Neural cell (in vitro differentiated cells): ENCODE results near the gene SKP1. TPM values are rescaled to one million over a fixed set of nuclear protein-coding genes. Genes with fewer than 3 reads are reported as not detected.

Experiments
- H2AFZ ChIP-seq: fragments of 200-600, 300-800 bp; sonication (generic), shearing (Covaris generic); 2 replicates; pipeline ENCODE4 v1.6.0; 2014; ENCODE audit warnings: low read depth, mild to moderate bottlenecking, antibody characterized with exemption, low read length, moderate library complexity
- H3F3A ChIP-seq: fragments of 200-600 bp; shearing (Covaris generic); 2 replicates; pipeline ENCODE4 v1.6.1; 2016; ENCODE audit warnings: mild to moderate bottlenecking, moderate library complexity, mixed read lengths, antibody characterized with exemption, low read length; ENCODE audit not compliant: insufficient read depth, poor library complexity, severe bottlenecking
- H3K27ac ChIP-seq: fragments of 200-600, 300-800 bp; sonication (generic), shearing (Covaris generic); 2 replicates; pipeline ENCODE4 v1.5.1; 2014; ENCODE audit warnings: mild to moderate bottlenecking, low read length, moderate library complexity
- H3K27me3 ChIP-seq: fragments of 300-800, 200-600 bp; sonication (generic), shearing (Covaris generic); 2 replicates; pipeline ENCODE4 v1.6.0; 2014; ENCODE audit warnings: mild to moderate bottlenecking, low read depth, low read length, moderate library complexity; ENCODE audit not compliant: insufficient read depth
- H3K36me3 ChIP-seq: fragments of 300-800, 200-600 bp; sonication (generic), shearing (Covaris generic); 2 replicates; pipeline ENCODE4 v1.5.1; 2014; ENCODE audit warnings: mild to moderate bottlenecking, antibody characterized with exemption, low read length, moderate library complexity; ENCODE audit not compliant: insufficient read depth
- H3K4me2 ChIP-seq: fragments of 300-800, 200-600 bp; sonication (generic), shearing (Covaris generic); 2 replicates; pipeline ENCODE4 v1.6.0; 2014; ENCODE audit warnings: mild to moderate bottlenecking, low read length
- H3K4me3 ChIP-seq: fragments of 300-800, 200-600 bp; sonication (generic), shearing (Covaris generic); 2 replicates; pipeline ENCODE4 v1.5.1; 2014; ENCODE audit warnings: mild to moderate bottlenecking, low read length, moderate library complexity
- H3K79me2 ChIP-seq: fragments of 200-600 bp; shearing (Covaris generic); replicated peaks from 2 replicates; pipeline ENCODE4 v1.6.0; 2014; ENCODE audit warnings: mild to moderate bottlenecking, low read length, moderate library complexity; ENCODE audit not compliant: insufficient read depth
- H3K9ac ChIP-seq: fragments of 300-800, 200-600 bp; sonication (generic), shearing (Covaris generic); 2 replicates; pipeline ENCODE4 v1.6.1; 2016; ENCODE audit warnings: mild to moderate bottlenecking, low read length, mixed read lengths
- H3K9me2 ChIP-seq: fragments of 200-600 bp; shearing (Covaris generic); 2 replicates; pipeline ENCODE4 v1.6.1; 2016; ENCODE audit warnings: mild to moderate bottlenecking, low read length, mixed read lengths; ENCODE audit not compliant: insufficient read depth
- H3K9me3 ChIP-seq: fragments of 200-600, 300-800 bp; sonication (generic), shearing (Covaris generic); 2 replicates; pipeline ENCODE4 v1.6.1; 2016; ENCODE audit warnings: mild to moderate bottlenecking, mixed run types, low read length, moderate library complexity, mixed read lengths
- H4K20me1 ChIP-seq: fragments of 200-600 bp; shearing (Covaris generic); 2 replicates; pipeline ENCODE4 v1.6.1; 2016; ENCODE audit warnings: mild to moderate bottlenecking, mixed run types; ENCODE audit not compliant: insufficient read depth
- CTCF ChIP-seq: fragments of 450-650 bp; IDR thresholded peaks from 2 replicates; pipeline ENCODE4 v1.5.1; 2014; ENCODE audit warnings: antibody characterized with exemption, mild to moderate bottlenecking, moderate library complexity; ENCODE audit not compliant: poor library complexity, severe bottlenecking
- EP300 ChIP-seq: fragments of 450-650 bp; conservative IDR thresholded peaks from 2 replicates; pipeline ENCODE4 v1.6.1; 2014; ENCODE audit warnings: antibody characterized with exemption, mild to moderate bottlenecking, moderate library complexity; ENCODE audit not compliant: poor library complexity, severe bottlenecking
- EZH2 ChIP-seq: fragments of 200-600, 300-800 bp; shearing (Covaris generic), sonication (generic); IDR thresholded peaks from 2 replicates; pipeline ENCODE4 v1.6.1; 2014; ENCODE audit warnings: antibody characterized with exemption, low read length, borderline replicate concordance, mild to moderate bottlenecking; ENCODE audit not compliant: insufficient read depth, poor library complexity, severe bottlenecking
- MXI1 ChIP-seq: fragments of 450-650 bp; conservative IDR thresholded peaks from 2 replicates; pipeline ENCODE4 v1.6.1; 2014; ENCODE audit warnings: antibody characterized with exemption, mild to moderate bottlenecking; ENCODE audit not compliant: poor library complexity, severe bottlenecking
- POLR2AphosphoS5 ChIP-seq: IDR thresholded peaks from 2 replicates; pipeline ENCODE4 v1.6.1; 2012
- RAD21 ChIP-seq: fragments of 450-650 bp; conservative IDR thresholded peaks from 2 replicates; pipeline ENCODE4 v1.6.1; 2014; ENCODE audit warnings: antibody characterized with exemption, mild to moderate bottlenecking, moderate library complexity
- REST ChIP-seq: IDR thresholded peaks from 2 replicates; pipeline ENCODE4 v1.6.1; 2012; ENCODE audit warnings: borderline replicate concordance
- SMC3 ChIP-seq: fragments of 450-650 bp; conservative IDR thresholded peaks from 2 replicates; pipeline ENCODE4 v1.6.1; 2014; ENCODE audit warnings: antibody characterized with exemption, mild to moderate bottlenecking, moderate library complexity; ENCODE audit not compliant: poor library complexity
- TAF1 ChIP-seq: IDR thresholded peaks from 2 replicates; pipeline ENCODE4 v1.6.1; 2012; ENCODE audit warnings: low read depth
- polyA plus RNA-seq: library from polyadenylated mRNA; depleted of rRNA; stranded (reverse); fragments of >200 nt; gene quantifications from 2 replicates; pipeline ENCODE4 v1.2.3, GENCODE V29; 2014

SKP1 gene
- polyA plus RNA-seq, 1 donor from 2014 or later = 1,492 TPM

GRCh38 chr5:134145779-134146581 lies 30.8 kb downstream of the SKP1 start:
- no peaks in the 10 kb centered on the region for H3K9me2 ChIP-seq
- H3K9me3 ChIP-seq = no peaks in the 10 kb centered on the region
- H3K79me2 ChIP-seq = peaks cover 3% of the 10 kb centered on the region
- H3K9ac ChIP-seq = no peak overlapping the region
- no peaks in the 10 kb centered on the region for H4K20me1 ChIP-seq
- no peak overlapping the region for H3K4me2 ChIP-seq
- TF ChIP-seq SMC3 (peak; percentile 75), RAD21 (peak; percentile 62), CTCF (peak; percentile 81), TAF1 (no peak), EZH2 (no peak)
- H3F3A ChIP-seq = no peaks in the 10 kb centered on the region
- H3K36me3 ChIP-seq = no peaks in the 10 kb centered on the region
- no peak overlapping the region for H2AFZ ChIP-seq
- H3K27me3 ChIP-seq = no peaks in the 10 kb centered on the region
- no peak overlapping the region for H3K4me3 ChIP-seq
- no peak overlapping the region for H3K27ac ChIP-seq

GRCh38 chr5:134145041-134145757 lies 31.6 kb downstream of the SKP1 start:
- TF ChIP-seq SMC3 (no peak), RAD21 (no peak), EZH2 (no peak), MXI1 (no peak), REST (no peak), EP300 (no peak), POLR2AphosphoS5 (no peak), CTCF (no peak), TAF1 (no peak)
- no peak overlapping the region for H2AFZ ChIP-seq
- no peak overlapping the region for H3K4me2 ChIP-seq
- no peaks in the 10 kb centered on the region for H3F3A ChIP-seq
- no peaks in the 10 kb centered on the region for H4K20me1 ChIP-seq
- H3K27me3 ChIP-seq = no peaks in the 10 kb centered on the region
- H3K9me3 ChIP-seq = no peaks in the 10 kb centered on the region
- H3K27ac ChIP-seq = no peak overlapping the region
- H3K79me2 ChIP-seq = peaks cover 3% of the 10 kb centered on the region
- no peaks in the 10 kb centered on the region for H3K9me2 ChIP-seq
- H3K9ac ChIP-seq = no peak overlapping the region
- H3K4me3 ChIP-seq = no peak overlapping the region
- no peaks in the 10 kb centered on the region for H3K36me3 ChIP-seq
